HepG2 (cell line): ENCODE measurements around the gene UCP3.

Source experiments
- CBX5 ChIP-seq: sonication (generic); formaldehyde crosslinking; IDR thresholded peaks from 2 replicates; pipeline ENCODE4 v1.4.0; 2020; ENCODE audit warnings: missing genetic modification reagents, borderline replicate concordance
- CTCF ChIP-seq: sonication (generic); formaldehyde crosslinking; IDR thresholded peaks from 2 replicates; pipeline ENCODE4 v1.5.0; 2020; ENCODE audit warnings: mild to moderate bottlenecking, missing genetic modification reagents, moderate library complexity

- TF ChIP-seq CBX5 (no peak), CTCF (CRISPR knock-in tag) (no peak)
These were observed 51.8 kb downstream of the UCP3 start for GRCh38 chr11:73956876-73957653.
